OCI-LY7 (cell line): ENCODE results near the gene CCDC92. TPM values are rescaled to one million over a fixed set of nuclear protein-coding genes. Genes with fewer than 3 reads are reported as not detected.

ENCODE experiments used
- BruUV-seq: library from RNA; stranded (reverse); fragments of 400-500 nt; replicated peaks from 2 replicates; lab custom pipeline; 2021; lab: Mats Ljungman, UMichigan
- CTCF ChIA-PET: fragments of 300-600 bp; sonication (Branson Sonifier 250); formaldehyde crosslinking; loops from one replicate; lab custom pipeline; 2022; ENCODE audit warnings: antibody characterized with exemption; ENCODE audit not compliant: unreplicated experiment; lab: Charles Lee
- POLR2A ChIA-PET: fragments of 300-600 bp; sonication (Branson Sonifier 250); formaldehyde crosslinking; loops from one replicate; lab custom pipeline; 2022; ENCODE audit warnings: antibody characterized with exemption; lab: Charles Lee
- DNase-seq: peaks from one replicate; pipeline ENCODE4 v3.0.0-alpha.2; 2015; ENCODE audit warnings: low spot score
- H2AFZ ChIP-seq: fragments of 200-600 bp; sonication (generic), shearing (Covaris generic); 2 replicates; pipeline ENCODE4 v1.6.1; 2014; ENCODE audit warnings: mild to moderate bottlenecking, antibody characterized with exemption, low read length, moderate library complexity
- H3K27ac ChIP-seq: fragments of 200-600 bp; sonication (generic); 2 replicates; pipeline ENCODE4 v1.5.1; 2014; ENCODE audit warnings: mixed run types, low read depth, mild to moderate bottlenecking, moderate library complexity, low read length, inconsistent platforms; ENCODE audit not compliant: poor library complexity, severe bottlenecking
- H3K36me3 ChIP-seq: fragments of 200-600 bp; sonication (generic); 2 replicates; pipeline ENCODE4 v1.6.1; 2014; ENCODE audit warnings: mild to moderate bottlenecking, antibody characterized with exemption, low read length, moderate library complexity, mixed read lengths; ENCODE audit not compliant: insufficient read depth
- H3K4me1 ChIP-seq: fragments of 200-600 bp; sonication (generic); 2 replicates; pipeline ENCODE4 v1.5.1; 2014; ENCODE audit warnings: mild to moderate bottlenecking, low read length; ENCODE audit not compliant: insufficient read depth, poor library complexity, severe bottlenecking
- H3K4me2 ChIP-seq: fragments of 200-600 bp; sonication (generic); 2 replicates; pipeline ENCODE4 v1.6.1; 2014; ENCODE audit warnings: mild to moderate bottlenecking, low read length
- H3K4me3 ChIP-seq: fragments of 200-600 bp; sonication (generic); 2 replicates; pipeline ENCODE4 v1.5.1; 2014; ENCODE audit warnings: mild to moderate bottlenecking, low read depth, low read length; ENCODE audit not compliant: poor library complexity, severe bottlenecking
- H3K79me2 ChIP-seq: fragments of 200-600 bp; sonication (generic); 2 replicates; pipeline ENCODE4 v1.6.1; 2016; ENCODE audit warnings: low read depth, mild to moderate bottlenecking, low read length, moderate library complexity, mixed read lengths; ENCODE audit not compliant: insufficient read depth
- H3K9me2 ChIP-seq: fragments of 200-600 bp; sonication (generic); 2 replicates; pipeline ENCODE4 v1.6.1; 2016; ENCODE audit warnings: mild to moderate bottlenecking, low read length, mixed read lengths; ENCODE audit not compliant: insufficient read depth
- H3K9me3 ChIP-seq: fragments of 200-600 bp; sonication (generic); 2 replicates; pipeline ENCODE4 v1.6.1; 2014; ENCODE audit warnings: mild to moderate bottlenecking, mixed run types, low read length, mixed read lengths
- H4K20me1 ChIP-seq: fragments of 200-600 bp; sonication (generic); 2 replicates; pipeline ENCODE4 v1.6.1; 2014; ENCODE audit warnings: mild to moderate bottlenecking, antibody characterized with exemption, low read length, moderate library complexity, mixed read lengths; ENCODE audit not compliant: insufficient read depth
- EZH2phosphoT487 ChIP-seq: fragments of 200-600 bp; sonication (generic); IDR thresholded peaks from 2 replicates; pipeline ENCODE4 v1.6.1; 2018; ENCODE audit warnings: low read depth, borderline replicate concordance, mild to moderate bottlenecking, mixed run types, antibody characterized with exemption, low read length, moderate library complexity, mixed read lengths
- intact Hi-C: fragments of 100-400 bp; cut with micrococcal nuclease; formaldehyde crosslinking; loops from one replicate; pipeline ENCODE4 v1.10.0; 2022; ENCODE audit not compliant: unreplicated experiment
- total RNA-seq, 2 experiments: library from RNA; depleted of rRNA in 1 of 2; stranded (reverse); fragments of >200 nt in 1 of 2; shearing (Covaris generic) in 1 of 2; gene quantifications; 2 replicates each; pipeline ENCODE4 v1.2.3, GENCODE V29; 2014 to 2022
- TF ChIP-seq, protein P1 (sequence below): fragments of 200-600 bp; sonication (generic); conservative IDR thresholded peaks from 2 replicates; pipeline ENCODE4 v1.5.1; 2014; ENCODE audit warnings: mild to moderate bottlenecking, antibody characterized with exemption, low read length, moderate library complexity, mixed read lengths

CCDC92 gene
- total RNA-seq, 2 experiments from 2014 or later = 3.1 to 12.3 TPM

DNA sequence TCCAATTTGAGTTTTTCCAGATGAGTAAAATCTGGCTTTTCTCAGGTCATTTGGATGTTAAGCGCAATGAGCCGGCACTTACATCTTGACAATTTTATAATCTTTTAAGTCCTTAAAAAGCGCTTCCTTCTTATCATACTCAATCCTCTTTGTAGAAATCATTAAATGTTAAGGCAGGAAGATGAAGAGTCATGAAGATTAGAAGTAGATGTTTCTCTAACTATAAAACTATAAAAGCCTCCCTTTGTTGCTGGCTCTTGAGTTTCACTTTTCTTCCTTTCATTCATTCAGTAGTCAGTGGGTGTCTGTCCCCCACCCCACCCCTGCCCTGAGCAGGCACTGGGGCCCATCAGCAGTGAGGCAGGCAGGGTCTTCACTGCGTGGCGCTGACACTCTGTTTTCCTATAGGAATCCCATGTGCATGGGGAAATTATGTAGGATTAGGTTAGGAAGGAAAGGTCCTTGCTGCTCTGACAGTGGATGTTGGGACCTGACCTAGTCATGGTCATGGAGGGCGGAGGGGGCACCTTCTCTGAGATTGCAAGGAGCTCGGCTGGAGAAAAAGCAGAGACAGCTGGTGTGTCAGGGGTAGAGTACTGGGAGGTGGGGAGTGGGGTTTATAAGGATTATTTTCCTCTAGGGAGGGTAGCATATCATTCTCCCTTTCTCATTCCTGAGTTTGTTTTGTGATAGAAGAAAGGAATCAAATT, 65.8 kb downstream of the CCDC92 start:
- TF ChIP-seq, protein P1, sequence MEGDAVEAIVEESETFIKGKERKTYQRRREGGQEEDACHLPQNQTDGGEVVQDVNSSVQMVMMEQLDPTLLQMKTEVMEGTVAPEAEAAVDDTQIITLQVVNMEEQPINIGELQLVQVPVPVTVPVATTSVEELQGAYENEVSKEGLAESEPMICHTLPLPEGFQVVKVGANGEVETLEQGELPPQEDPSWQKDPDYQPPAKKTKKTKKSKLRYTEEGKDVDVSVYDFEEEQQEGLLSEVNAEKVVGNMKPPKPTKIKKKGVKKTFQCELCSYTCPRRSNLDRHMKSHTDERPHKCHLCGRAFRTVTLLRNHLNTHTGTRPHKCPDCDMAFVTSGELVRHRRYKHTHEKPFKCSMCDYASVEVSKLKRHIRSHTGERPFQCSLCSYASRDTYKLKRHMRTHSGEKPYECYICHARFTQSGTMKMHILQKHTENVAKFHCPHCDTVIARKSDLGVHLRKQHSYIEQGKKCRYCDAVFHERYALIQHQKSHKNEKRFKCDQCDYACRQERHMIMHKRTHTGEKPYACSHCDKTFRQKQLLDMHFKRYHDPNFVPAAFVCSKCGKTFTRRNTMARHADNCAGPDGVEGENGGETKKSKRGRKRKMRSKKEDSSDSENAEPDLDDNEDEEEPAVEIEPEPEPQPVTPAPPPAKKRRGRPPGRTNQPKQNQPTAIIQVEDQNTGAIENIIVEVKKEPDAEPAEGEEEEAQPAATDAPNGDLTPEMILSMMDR = no peak
- no peak for TF ChIP-seq EZH2phosphoT487
- no peaks in the 10 kb centered on the region for H3K4me1 ChIP-seq
- H3K36me3 ChIP-seq = no peaks in the 10 kb centered on the region
- CTCF ChIA-PET = no interaction called here
- H2AFZ ChIP-seq = no peak overlapping the region
- no peak overlapping the region for H3K4me3 ChIP-seq
- no TSS peak for BruUV-seq
- POLR2A ChIA-PET = no interaction called here
- no peaks in the 10 kb centered on the region for H3K9me3 ChIP-seq
- intact Hi-C loops = loop anchor here (5.0 kb wide), 1 partner anchor 125 kb away; no protein-coding TSS in a partner anchor
- H3K9me2 ChIP-seq = no peaks in the 10 kb centered on the region
- no peak for DNase-seq
- H4K20me1 ChIP-seq = no peaks in the 10 kb centered on the region
- H3K79me2 ChIP-seq = no peaks in the 10 kb centered on the region
- H3K27ac ChIP-seq = no peak overlapping the region
- no peak overlapping the region for H3K4me2 ChIP-seq

DNA sequence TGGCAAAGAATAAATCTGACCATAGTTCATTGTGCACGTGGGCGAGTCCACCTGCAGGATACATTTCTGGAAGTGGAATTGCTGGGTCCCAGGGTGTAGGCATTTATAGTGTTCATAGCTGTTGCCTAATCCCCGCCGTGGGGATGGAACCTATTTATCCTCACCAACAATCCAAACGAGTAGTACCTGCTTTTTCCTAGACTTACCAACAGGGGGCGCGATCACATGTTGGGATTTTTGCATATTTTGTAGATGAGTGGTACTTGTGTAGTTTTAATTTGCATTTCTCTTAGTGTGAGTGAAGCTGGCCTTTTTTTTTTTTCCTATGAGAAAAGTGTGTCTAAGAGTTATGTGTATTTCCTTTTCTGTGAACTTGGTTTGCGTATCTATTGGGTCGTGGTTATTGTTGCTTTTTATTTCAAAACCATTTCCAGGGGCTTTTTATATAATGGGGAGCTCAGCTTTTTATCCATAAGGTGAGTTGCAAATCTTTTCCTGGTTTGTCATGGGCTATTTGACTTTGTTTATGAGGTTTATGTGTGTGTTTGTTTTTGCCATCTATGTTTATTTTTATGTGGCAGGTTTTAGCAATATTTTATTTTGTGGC, 67.2 kb downstream of the CCDC92 start:
- CTCF ChIA-PET = no interaction called here

More for the DNA sequence above, 67.2 kb downstream of the CCDC92 start:
- H3K4me1 ChIP-seq = no peaks in the 10 kb centered on the region
- H3K4me2 ChIP-seq = no peak overlapping the region
- BruUV-seq = no TSS peak
- H3K79me2 ChIP-seq = no peaks in the 10 kb centered on the region
- POLR2A ChIA-PET = no interaction called here
- H3K9me2 ChIP-seq = no peaks in the 10 kb centered on the region
- H2AFZ ChIP-seq = no peak overlapping the region
- H3K9me3 ChIP-seq = no peaks in the 10 kb centered on the region
- DNase-seq = peak; percentile 56
- no peaks in the 10 kb centered on the region for H4K20me1 ChIP-seq
- H3K36me3 ChIP-seq = no peaks in the 10 kb centered on the region
- H3K4me3 ChIP-seq = no peak overlapping the region
- TF ChIP-seq, protein P1 = peak; percentile 94
- no peak for TF ChIP-seq EZH2phosphoT487
- intact Hi-C loops = loop anchor here (5.0 kb wide), 1 partner anchor 127 kb away; no protein-coding TSS in a partner anchor
- H3K27ac ChIP-seq = no peak overlapping the region
